GM21390 (cell line): ENCODE data around the gene HSPBP1.

Source experiments
- ATAC-seq: cut with Tn5 transposase; IDR thresholded peaks from one replicate; pipeline ENCODE4 v1.9.1; 2021; ENCODE audit not compliant: unreplicated experiment

The HSPBP1 gene

DNA sequence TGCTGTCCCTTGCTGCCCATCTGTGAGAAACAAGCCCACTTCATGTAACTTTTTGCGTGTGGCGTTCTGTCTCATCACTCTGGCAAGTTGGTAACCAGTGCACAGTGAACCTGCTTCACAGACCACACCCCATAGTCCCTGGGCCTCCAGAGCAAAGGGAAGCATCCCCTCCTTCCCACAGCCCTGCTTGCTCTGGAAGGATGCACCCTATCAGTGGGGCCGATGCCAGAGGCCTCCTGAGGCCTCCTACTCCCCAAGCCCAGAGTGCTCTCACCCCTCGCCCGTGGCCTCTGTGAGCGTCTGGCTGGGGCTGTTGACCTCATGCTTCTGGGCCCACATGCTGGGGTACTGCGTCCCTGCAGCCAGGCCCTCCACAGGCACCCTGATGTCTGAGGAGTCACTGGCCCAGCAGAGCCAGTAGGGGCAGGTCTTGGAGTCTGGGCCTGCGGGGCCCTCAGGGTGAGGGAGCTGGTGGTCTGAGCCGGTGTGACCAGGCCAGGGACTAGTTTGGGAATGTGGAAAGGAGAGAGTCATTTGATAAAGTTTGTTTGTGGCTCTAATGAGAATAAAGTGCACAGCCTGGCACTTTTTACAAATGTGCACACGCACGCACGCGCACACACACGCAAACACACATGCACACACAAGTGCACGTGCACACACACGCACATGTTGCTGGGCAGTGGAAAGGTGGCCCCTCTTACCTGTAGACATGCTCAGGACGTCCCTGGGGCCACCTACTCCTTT lies 56.4 kb downstream of the HSPBP1 start:
- ATAC-seq = no peak

DNA sequence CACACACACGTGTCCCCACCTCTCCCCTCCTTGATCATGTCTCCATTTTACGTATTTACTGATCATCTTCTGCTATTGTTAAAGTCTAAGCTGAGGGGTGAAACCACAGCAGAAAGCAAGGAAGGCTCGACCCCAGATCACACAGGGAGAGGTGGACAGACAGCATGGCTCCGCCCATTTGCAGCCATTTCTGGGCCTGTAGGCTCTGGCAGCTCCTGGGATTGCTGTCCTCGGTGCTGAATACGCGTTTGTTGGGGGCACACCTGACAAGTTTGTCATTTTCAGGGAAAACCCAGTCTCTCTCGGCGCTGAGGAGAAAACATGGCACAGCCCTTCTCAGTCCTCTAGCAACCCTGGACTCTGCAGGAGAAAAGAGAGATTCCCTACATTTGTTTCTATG lies 59.4 kb downstream of the HSPBP1 start:
- no peak for ATAC-seq

DNA sequence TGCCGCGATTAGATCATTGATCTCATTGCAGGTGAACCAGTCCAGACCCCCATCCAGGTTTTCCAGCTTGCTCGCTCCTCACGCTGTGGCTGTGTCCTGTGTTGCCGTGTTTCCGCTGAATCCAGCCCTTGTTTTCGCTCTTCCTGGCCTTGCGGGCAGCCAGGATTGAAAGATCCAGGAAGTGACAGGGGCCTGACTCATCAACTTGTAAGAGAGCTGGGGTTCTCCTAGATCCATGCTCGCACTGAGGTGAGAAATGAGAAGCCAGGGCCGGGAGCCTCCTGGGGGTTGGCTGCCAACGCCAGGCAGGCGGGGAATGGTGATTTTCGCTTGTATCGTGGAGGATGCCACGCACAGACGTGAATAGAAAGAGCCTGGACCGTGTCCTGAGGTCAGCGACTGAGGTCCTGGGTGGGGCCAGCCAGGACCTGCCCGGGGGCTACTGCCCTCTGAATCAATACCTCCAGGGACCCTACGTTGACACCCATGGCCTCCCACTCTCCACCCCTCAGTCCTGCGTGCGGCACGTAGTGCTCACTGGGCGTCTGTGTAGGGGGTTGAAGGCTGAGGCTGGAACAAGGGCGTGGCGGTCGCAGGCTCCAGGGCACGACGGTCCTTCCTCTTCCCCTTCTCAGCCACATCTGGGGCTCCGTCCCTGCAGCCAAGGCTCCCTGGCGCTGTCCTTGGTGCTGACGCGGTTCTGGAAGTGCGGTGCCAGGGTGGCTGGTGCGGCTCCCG lies 63.3 kb downstream of the HSPBP1 start:
- no peak for ATAC-seq

DNA sequence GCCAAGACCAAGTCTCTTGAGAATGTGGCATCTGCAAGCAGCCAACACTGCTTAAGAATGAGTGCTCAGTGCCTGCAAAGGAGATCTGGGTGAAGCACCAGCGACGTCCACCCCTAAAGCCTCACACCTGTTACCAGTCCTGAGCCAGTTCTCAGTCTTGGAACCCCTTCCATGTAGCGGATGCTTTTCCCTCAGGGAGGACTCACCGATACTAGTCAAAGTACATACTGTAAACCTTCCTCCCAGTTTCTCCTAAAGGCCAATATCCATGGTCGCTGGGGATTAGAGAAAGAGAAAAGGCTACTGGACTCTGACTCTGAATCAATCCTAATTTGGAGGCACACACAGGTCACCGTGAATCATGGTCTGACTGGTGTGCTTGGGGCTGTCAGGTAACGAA lies 66.4 kb downstream of the HSPBP1 start:
- no peak for ATAC-seq

DNA sequence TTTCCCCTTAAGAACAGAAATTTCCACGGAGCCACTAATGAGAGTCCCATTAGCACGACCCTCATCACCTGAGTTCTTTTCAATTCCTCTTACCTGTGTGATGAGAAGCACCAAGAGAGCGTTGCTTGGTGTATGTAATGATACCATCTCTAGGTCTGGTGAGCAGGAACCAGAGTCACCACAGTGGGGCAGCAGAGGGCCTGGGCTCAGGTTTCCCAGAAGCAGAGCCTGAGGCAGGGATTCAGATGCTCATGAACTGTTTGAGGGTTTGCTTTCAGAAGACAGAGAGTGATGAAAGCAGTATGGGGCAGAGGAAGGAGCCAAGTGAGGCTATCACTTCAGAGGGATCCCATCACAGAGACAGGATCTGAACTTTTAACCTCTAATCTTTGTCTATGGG lies 67.5 kb downstream of the HSPBP1 start:
- no peak for ATAC-seq
